ENCODE results near the gene PERM1. TPM values are rescaled to one million over a fixed set of nuclear protein-coding genes. Genes with fewer than 3 reads are reported as not detected.

The PERM1 gene
- total RNA-seq, 1 experiment from 2014 or later = 0.17 TPM

DNA sequence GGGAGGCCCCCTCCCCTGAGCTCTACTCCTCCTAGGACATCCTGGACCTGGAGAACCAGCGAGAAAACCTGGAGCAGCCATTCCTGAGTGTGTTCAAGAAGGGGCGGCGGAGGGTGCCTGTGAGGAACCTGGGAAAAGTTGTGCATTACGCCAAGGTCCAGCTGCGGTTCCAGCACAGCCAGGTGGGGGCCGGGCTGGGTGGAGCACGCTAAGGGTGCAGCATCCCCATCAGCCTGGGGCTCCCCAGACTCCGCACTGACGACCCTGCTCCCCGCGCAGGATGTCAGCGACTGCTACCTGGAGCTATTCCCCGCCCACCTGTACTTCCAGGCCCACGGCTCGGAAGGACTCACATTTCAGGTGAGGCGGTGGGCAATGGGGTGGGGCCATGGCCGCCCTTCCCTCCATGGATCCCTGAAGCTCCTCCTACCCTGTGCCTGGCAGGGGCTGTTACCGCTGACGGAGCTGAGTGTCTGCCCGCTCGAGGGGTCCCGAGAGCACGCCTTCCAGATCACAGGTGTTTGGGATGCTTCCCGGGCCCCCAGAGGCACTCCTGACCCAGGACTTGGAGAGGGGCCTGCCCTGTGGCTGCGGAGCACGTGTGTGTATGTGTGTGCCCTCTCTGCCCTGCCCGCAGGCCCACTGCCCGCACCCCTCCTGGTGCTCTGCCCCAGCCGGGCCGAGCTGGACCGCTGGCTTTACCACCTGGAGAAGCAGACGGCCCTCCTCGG, 11.5 kb downstream of the PERM1 start:
- no peak for DNase-seq (ENCODE audit: low spot score)
- in situ Hi-C loops (cut with HindIII; ENCODE audit: low sequenced_read_pairs) = no loop called here

DNA sequence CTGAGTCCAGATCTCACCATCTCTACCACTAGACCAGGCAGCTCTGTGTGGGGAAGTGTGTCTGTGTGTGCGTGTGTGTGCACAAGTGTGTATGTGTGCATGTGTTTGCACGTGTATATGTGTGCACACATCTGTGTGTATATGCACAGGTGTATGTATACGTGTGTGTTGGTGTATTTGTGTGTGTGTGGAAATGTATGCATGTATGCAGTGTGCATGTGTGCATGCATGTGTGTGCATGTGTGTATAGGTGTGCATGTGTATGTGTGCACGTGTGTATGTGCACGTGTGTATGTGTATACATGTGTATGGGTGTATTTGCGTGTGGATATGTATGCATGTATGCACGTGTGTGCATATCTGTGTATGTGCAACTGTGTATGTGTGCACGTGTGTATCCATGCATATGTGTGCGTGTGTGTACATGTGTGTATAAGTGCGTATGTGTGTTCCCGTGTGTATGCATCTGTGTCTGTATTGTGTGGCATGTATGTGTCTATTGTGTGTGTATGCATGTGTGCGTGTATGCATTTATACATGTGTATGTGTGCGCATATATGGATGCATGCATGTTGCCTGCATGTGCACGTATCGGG, 12.5 kb downstream of the PERM1 start:
- no peak for DNase-seq (ENCODE audit: low spot score)
- in situ Hi-C loops (cut with HindIII; ENCODE audit: low sequenced_read_pairs) = no loop called here

DNA sequence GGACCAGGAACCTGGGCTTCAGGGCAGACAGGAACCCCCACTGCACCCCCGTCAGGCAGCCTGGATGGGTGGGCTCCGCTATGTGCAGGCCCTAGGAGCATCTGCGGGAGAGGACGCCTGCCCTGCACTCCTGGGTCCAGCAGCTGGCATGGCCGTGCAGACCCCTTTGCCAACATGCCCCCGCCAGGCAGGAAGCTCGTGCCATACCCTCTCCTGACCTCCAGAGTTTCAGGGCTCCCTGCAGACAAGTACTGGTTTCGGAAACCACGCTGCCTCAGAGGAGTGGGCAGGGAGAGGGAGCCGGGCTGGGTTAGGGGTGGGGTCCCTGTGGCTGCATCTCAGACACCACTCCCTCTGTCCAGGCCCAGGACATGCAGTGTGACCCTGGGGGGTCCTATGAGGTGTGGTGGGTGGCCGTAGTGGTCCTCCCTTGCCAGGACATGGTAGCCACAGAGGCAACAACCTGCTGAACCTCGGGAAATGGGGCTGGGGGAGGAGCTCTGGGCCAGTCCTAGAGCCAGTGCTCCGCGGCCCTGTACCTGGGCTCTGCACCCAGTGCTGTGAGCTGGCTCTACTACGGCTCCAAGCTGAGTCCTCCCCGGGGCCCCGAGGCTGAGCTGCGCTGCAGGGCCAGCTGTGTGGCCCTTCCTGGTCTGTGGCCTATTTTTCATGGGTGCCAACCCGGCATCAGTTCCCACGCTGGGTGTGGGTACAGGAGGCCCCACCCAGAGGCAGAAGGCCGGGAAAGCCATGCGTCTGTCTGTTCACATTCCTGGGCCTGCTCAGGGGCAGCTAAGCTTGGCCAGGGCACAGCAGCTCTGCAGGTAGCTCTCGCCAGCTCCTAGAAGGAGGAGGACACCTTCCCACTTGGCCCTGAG, 14.2 kb downstream of the PERM1 start:
- no peak for DNase-seq (ENCODE audit: low spot score)
- in situ Hi-C loops (cut with HindIII; ENCODE audit: low sequenced_read_pairs) = no loop called here

DNA sequence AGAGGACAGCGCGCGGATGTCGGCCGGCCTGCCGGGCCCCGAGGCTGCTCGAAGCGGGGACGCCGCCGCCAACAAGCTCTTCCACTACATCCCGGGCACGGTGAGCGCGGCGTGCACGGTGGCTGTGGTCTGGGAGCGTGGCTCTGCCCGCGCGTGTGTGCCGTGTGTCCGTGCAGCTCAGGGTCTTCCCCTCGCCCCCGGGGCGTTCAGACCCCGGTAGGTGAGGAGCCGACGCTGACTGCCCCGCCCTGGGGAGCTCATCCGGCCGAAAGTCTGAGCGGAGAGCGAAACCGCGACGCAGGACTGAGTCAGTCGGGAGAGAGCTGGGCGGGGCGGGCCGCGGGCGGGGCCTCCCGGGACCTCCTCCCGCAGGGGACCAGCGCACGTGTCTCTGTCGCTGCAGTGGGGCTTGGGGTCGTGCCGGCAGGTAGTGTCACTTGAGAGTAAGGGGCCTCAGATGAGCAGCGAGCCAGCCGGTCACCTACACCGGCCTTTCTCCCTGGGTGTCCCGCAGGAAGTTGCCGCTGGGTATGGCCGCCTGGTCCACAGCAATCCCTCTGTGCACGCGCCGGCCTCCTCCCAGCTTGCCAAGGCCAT, 15.1 kb downstream of the PERM1 start:
- no peak for DNase-seq (ENCODE audit: low spot score)
- in situ Hi-C loops (cut with HindIII; ENCODE audit: low sequenced_read_pairs) = no loop called here

DNA sequence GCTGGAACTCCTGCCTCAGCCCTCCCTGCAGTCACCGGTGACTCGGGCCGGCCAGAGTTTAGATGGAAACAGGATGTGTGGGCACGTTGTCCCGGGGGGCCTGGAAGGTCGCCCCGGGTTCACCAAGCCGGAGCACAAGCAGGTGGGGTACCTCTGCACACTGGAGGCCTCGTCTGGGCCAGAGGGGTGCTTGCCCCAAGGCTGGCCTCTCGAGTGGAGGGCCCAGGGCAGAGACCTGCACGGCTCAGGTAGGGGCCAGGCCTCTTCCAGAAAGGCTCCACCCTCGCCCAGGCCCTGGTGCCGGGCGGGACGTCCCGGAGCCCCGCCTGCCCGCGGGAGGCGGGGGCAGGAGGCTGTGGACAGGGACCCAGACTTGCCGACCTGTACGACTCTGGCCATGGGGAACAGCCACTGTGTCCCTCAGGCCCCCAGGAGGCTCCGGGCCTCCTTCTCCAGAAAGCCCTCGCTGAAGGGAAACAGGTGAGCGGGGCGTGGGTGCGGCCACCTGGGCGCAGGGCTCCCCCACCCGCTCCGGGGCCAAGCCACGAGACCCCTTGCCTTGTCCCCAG, 15.7 kb downstream of the PERM1 start, which contains the start of gene PLEKHN1:
PLEKHN1 (plus strand) TSS at position 348 of the 569 bp plus-strand sequence; CDS start at position 398, 50 bp downstream.
- no peak for DNase-seq (ENCODE audit: low spot score)
- in situ Hi-C loops (cut with HindIII; ENCODE audit: low sequenced_read_pairs) = no loop called here

DNA sequence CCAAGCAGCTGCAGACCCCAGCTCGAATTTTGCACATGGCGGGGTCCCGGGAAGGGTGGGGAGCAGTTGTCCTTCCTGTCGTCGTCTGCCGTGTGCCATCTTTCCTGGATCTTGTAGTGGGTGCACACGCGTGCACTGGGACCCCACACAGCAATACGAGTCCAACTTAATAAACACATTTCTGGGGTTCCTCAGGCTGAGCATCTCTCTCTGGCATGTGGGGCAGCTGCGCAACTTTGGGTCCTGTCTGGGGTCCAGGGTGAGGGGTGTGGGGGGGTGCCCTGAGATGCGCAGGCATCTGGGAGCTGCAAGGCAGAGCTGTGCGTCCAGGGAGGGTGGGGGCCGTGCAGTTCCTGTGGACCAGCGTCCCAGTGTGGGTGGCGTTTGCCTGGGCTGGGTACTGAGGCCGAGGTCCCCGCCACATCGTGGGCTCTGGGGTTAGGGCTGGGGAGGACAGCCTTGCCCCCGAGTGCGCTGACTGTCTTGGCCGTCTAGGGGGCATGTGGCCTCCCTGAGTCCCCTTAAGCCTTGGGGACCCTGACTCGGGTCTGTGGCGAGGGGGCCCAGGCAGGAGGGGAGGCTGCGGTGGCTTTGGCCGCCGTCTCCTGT, 16.3 kb downstream of the PERM1 start:
- DNase-seq (ENCODE audit: low spot score) = no peak

DNA sequence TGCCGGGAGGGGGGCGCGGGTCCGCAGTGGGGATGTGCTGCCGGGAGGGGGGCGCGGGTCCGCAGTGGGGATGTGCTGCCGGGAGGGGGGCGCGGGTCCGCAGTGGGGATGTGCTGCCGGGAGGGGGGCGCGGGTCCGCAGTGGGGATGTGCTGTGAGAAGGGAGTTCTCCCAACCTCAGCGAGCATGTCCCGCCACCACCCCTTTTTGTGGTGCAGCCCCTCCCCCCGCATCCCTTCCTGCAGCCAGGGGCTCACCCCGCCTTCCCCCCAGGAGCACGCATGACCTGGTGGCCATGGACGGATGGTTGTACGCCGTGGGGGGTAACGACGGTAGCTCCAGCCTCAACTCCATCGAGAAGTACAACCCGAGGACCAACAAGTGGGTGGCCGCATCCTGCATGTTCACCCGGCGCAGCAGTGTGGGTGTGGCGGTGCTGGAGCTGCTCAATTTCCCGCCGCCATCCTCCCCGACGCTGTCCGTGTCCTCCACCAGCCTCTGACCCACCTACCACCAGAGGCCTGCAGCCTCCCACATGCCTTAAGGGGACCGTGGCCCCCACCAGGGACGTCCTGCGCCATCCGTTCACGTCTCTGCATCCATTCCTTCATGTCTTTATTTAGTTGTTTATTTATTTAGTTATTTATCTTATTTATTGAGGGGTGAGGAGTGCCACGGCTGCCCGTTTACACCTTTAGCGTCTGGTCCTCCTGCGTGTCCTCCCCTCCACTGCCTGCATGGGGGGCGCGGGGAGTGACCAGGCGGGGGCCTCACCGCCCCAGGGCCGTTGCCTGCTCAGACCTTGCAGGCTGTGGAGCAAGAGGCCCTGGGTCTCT, 17.0 kb downstream of the PERM1 start:
- in situ Hi-C loops (cut with HindIII; ENCODE audit: low sequenced_read_pairs) = no loop called here
- no peak for DNase-seq (ENCODE audit: low spot score)

More for the DNA sequence above, 16.3 kb downstream of the PERM1 start:
- in situ Hi-C loops (cut with HindIII; ENCODE audit: low sequenced_read_pairs) = no loop called here

DNA sequence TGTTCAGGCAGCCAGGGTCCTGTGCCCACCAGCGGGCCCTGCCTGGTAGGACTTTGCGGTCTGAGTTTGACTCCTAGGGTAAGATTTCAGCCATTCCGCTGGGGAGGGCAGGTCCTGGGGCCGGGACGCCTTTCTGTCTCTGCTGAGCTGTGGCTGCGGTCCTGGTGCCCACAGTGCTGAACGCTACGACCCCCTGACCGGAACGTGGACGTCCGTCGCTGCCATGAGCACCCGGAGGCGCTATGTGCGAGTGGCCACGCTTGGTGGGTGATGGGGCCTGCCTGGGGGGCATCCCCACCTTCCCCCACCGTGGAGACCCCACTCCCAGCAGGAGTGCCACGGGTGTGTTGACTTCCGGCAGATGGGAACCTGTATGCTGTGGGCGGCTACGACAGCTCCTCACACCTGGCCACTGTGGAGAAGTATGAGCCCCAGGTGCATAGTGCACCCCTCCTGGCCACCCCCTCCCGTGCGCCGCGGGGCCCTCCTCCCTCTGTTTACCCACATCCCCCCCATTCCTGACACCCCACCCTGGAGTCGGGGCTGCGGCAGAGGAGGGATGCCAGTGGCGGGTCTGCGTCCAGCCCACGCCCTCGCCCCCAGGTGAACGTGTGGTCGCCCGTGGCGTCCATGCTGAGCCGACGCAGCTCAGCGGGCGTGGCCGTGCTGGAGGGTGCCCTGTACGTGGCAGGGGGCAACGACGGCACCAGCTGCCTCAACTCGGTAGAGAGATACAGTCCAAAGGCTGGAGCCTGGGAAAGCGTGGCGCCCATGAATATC, 18.0 kb downstream of the PERM1 start:
- in situ Hi-C loops (cut with HindIII; ENCODE audit: low sequenced_read_pairs) = no loop called here
- no peak for DNase-seq (ENCODE audit: low spot score)

DNA sequence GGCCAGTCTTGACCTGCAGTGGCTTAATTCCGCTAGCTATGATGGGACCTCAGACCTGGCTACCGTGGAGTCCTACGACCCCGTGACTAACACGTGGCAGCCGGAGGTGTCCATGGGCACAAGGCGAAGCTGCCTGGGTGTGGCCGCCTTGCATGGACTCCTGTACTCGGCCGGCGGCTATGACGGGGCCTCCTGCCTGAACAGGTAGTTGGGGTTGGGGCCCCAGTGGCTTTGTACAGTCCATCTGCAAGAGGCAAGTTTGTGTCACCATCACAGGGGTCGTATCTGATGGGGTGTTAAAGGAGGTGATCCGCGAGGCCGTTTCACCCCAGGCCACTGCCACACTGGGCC, 18.6 kb downstream of the PERM1 start:
- DNase-seq (ENCODE audit: low spot score) = no peak
- in situ Hi-C loops (cut with HindIII; ENCODE audit: low sequenced_read_pairs) = no loop called here

DNA sequence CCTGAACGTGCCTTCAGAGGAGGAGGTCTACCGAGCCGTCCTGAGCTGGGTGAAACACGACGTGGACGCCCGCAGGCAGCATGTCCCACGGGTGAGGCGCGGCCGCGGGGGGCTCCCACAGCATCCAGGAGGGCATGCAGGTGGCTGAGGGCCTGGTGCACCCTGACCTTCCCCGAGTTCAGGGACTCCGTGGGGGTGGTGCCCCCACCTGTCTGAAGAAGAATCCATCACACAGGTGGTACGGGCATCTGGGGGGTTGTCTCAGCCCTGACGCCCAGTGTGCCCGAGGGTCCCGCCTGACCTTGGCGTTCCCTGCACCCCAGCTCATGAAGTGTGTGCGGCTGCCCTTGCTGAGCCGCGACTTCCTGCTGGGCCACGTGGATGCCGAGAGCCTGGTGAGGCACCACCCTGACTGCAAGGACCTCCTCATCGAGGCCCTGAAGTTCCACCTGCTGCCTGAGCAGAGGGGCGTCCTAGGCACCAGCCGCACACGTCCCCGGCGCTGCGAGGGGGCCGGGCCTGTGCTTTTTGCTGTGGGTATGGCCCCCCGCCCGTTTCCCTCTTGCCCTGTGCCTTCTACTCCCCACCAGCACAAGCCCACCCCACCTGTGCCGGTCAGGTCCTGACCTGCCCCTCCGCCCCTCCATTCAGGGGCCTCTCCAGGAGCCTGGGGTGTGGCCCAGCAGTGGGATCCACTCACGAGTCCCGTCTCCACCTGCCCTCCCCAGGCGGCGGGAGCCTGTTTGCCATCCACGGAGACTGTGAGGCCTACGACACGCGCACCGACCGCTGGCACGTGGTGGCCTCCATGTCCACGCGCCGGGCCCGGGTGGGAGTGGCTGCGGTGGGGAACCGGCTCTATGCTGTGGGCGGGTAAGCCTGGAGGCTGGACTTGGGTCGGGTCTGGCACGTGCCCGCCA, 19.3 kb downstream of the PERM1 start:
- no peak for DNase-seq (ENCODE audit: low spot score)
- in situ Hi-C loops (cut with HindIII; ENCODE audit: low sequenced_read_pairs) = no loop called here

- no peak for DNase-seq (ENCODE audit: low spot score)
- in situ Hi-C loops (cut with HindIII; ENCODE audit: low sequenced_read_pairs) = no loop called here
Measured at GRCh38 chr1:961132-961669, 20.7 kb downstream of the PERM1 start.

GRCh38 chr1:960363-961131, 21.3 kb downstream of the PERM1 start, which contains the start of gene KLHL17:
KLHL17 (plus strand) TSS chr1:960584; CDS start chr1:960694, 110 bp downstream.
- in situ Hi-C loops (cut with HindIII; ENCODE audit: low sequenced_read_pairs) = no loop called here
- peak; percentile 61 for DNase-seq (ENCODE audit: low spot score)

GRCh38 chr1:959731-960362, 22.0 kb downstream of the PERM1 start:
- in situ Hi-C loops (cut with HindIII; ENCODE audit: low sequenced_read_pairs) = no loop called here
- no peak for DNase-seq (ENCODE audit: low spot score)

GRCh38 chr1:958823-959730, 22.8 kb downstream of the PERM1 start, which contains the start of gene NOC2L:
NOC2L (minus strand) TSS chr1:959256; CDS start chr1:959240, 16 bp downstream.
- in situ Hi-C loops (cut with HindIII; ENCODE audit: low sequenced_read_pairs) = no loop called here
- DNase-seq (ENCODE audit: low spot score) = peak; percentile 90

Measured in G401 (cell line).